IPS-NIHi7 (cell line): ENCODE results near the gene PCNX2.
"Not testable (repeated sequence)": the region's sequence is repeated elsewhere in the genome, so short reads cannot be mapped to it uniquely, and the experiment has no call there.

Source experiments
- DNase-seq: peaks from one replicate; pipeline ENCODE4 v3.0.0; 2012; ENCODE audit warnings: mixed read lengths; ENCODE audit errors: extremely low spot score

PCNX2 gene

DNA sequence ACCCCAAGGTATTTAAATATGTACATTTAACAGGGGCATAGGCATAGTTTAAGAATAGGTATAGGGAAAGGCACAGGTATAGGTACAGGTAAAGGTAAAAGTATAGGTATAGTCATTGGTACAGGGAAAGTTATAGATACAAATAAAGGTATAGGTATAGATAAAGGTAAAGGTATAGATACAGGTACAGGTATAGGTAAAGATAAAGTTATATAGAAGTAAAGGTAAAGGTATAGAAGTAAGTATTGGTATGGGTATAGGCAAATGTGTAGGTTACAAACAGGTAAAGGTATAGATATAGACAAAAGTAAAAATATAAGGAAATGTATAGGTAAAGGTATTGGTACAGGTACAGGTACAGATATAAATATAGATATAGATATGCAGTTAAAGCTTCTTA is 137.2 kb downstream of the PCNX2 start:
- no peak for DNase-seq

DNA sequence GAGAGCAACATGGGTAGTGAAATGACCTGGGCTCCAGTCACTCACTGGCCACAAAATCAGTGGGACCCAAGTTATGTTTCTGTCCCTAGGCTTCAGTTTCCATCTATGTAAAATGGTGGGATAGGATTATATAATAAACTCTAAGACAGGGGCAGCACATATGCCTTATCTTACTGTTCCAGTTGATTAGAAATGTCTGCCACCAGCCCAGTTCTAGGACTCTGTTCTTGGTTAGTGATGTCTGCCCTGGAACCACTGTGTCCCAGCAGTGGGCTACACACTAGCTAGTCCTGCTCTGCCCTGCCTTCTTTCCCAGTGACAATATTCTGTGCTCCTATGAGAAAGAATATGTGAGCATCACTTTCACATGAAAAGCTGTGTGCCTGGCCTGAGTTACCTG is 138.3 kb downstream of the PCNX2 start:
- DNase-seq: no peak

DNA sequence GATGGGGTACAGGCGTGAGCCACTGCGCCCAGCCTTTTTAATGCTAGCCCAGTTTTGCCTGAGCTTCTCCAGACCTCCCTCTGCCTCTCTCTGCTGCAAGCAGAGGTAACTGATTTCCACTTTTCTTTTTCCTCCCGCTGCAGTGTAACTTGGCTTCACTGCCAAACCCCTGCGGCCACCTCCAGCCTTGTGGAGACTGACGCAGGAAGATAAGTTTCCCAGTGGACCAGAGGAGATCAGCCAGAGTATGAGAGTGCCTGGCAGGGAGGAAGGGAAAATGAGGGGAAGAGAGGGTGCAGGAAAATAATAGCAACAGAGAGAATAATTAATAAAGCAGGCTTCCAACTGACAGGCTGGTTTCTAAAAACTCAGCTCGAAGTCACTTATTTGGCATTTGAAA is 143.7 kb downstream of the PCNX2 start:
- DNase-seq: no peak

- no peak for DNase-seq
Measured at GRCh38 chr1:233144434-233144833, 151.1 kb downstream of the PCNX2 start.

DNA sequence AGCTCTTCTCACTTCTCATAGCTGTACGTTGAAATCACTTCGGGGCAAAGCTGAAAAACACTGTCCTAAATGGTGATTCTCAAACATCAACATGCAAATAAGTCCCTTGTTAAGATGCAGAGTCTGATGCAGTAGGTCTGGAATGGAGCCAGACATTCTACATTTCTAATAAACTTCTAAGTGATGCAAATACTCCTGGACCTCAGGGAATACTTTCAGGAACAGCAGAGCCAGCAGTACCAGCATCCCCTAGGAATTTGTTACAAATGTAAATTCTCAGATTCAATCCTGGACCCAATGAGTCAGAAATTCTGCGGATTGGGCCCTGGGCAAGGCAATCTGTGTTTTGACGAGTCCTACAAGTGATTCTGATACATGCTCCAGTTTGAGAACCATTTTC is 152.3 kb downstream of the PCNX2 start:
- no peak for DNase-seq

DNA sequence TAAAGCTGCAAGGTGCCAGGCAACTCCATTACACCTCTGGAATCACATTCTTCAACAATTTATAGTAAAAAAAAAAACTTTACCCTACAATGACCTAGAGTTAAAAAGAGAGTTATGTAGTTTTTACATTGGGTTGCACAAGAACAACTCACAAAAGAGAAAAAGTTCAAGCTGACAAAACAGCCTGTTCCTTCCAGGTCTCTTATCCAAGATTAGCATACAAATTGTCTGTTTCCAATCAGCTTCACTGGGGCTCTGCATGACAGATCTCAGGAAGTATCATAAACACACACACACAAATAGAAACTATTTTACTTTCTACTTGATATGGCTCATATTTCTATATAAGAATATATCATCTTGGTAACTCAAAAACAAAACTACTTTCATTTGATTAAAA is 154.6 kb downstream of the PCNX2 start:
- no peak for DNase-seq

DNA sequence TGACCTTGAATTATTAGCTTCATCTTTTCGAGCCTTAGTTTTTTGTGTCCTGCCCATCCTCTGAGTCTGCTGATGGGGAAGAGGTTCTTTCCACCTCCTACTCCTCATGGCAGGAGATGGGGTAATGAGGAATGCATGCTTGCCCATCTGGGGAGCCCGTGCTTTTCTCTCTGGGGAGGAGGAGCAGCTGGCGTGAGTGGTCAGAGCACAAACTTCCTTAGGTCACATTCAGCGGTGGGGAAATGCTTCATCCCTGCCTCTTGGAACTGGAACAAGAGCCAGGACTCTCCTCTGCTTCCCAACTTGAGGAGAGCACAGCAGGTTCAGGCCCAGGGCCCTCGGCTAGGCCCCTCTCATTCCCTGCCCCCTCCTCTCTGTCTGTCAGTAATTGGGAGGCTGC is 155.0 kb downstream of the PCNX2 start:
- DNase-seq: no peak

GRCh38 chr1:233138788-233139585 is 156.5 kb downstream of the PCNX2 start:
- no peak for DNase-seq

- no peak for DNase-seq
Measured at GRCh38 chr1:233135833-233136232, 159.7 kb downstream of the PCNX2 start.

DNA sequence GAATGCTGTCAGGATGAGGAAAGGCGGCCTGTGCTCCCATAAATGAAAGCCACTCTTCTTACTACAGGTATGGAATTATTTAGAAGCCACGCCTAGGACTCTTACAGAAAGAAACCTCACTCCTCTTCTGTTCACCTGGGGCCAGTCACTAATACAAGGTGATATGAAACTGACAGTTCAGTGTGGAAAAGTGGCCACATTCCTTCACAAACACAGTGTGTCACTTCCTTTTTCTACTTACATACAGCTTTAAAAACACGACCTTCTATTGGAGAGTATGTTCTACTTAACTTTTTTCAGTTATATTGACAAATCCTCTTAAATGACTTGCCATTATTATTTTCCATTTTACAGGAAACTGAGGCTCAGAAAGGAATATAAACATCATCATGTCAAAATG is 163.1 kb downstream of the PCNX2 start:
- no peak for DNase-seq

GRCh38 chr1:233129031-233129430 is 166.5 kb downstream of the PCNX2 start:
- DNase-seq: not testable (repeated sequence)

- DNase-seq: no peak
Measured at GRCh38 chr1:233127157-233127556, 168.4 kb downstream of the PCNX2 start.

- no peak for DNase-seq
Measured at GRCh38 chr1:233122779-233123178, 172.7 kb downstream of the PCNX2 start.

GRCh38 chr1:233121947-233122559 is 173.5 kb downstream of the PCNX2 start:
- no peak for DNase-seq

DNA sequence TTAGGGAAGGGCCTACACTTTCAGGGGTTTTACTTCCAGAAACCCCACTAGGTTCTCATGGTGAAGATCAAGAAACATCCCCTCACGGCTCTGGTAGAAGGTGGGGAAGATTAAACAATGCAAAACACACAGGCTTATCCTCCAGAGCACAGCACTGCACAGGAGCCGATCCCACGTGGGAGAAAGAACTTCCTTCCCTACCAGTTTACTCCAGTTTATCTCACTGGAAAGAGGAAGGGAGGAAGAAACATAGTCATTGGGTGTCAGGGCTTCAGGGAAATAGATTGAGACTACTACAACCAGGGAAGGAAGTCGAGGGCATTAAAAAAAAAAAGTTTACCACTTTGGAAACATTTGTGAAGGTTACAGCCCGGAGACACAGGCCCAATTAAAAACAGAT is 180.7 kb downstream of the PCNX2 start:
- no peak for DNase-seq

- no peak for DNase-seq
Measured at GRCh38 chr1:233114159-233114558, 181.4 kb downstream of the PCNX2 start.

DNA sequence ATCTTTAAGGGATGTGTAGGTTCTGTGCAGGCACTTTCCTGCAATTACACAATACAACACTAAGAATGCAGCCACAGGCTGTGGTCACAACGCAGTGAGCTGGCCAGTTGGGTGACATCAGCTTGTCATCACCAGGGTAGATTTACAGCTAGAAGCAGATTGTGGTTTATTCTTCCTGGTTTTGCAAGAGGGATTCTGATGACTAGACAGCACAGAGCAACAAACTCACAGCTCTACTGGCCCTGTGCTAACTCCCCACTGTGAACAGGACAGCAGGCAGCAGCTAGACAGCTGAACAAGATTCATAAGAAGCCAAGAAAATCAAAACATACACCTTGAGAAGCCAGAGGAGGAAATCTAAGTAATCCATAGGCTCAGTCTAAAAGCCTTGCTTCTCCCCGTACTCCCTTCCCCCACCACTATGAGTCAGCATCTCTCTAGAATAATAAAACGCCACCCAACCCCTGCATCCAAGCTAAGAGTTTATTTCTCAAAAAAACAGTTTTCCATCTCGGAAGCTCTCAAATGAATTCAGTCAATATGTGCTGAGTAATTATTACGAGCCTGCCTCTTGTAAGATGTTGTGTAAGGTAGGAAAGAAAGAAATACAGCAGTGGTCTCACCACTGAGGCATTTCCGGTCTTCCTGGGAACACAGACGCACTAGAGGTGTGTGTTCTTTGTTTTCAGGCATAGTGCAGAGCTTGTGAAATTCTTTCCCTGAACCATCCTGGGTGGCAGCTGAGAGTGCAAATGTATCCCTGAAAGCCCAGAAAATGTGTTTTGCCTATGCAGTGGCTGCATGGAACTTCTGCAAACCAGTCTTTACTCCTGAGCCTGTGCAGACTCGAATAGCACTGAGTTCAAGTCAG is 182.3 kb downstream of the PCNX2 start:
- DNase-seq: peak; percentile 55

DNA sequence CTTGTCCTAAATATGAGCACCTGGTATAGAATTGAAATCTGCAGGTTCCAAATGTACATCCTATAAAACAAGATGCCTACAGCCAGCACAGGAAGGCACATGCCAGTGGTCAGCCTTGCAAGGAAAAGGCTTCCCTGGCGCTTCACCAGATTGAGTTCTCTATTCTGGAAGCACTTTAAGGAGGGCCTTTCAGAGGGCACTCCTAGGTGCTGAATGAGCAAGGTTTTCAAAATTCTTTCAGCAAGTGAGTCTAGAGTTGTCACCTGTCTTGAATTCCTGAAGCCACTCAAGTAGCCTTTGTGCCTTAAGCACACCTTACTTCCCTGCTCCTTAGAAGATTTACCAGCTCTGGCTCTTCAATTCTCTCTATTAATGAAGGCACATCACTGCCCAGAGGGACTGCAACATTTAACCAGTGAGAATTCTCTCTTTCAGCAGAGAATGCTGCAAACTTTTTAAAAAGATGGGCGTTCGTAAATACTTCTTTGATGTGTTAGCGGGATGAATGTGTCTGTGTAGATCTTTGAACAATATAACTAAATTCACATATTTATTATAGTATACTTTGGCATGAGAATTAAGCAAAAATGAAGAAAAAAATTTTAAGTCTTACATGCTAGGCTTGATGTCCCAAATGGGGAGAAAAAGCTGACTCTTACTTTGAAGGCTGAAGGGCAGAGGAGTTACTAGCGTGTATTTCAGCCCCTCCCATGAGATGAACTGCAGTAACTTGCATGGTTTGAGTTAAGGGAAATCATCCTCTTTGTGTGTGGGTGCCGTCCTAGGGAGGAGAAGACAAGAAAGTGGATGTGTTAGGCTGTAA is 183.1 kb downstream of the PCNX2 start:
- no peak for DNase-seq

- no peak for DNase-seq
Measured at GRCh38 chr1:233111731-233112130, 183.8 kb downstream of the PCNX2 start.

DNA sequence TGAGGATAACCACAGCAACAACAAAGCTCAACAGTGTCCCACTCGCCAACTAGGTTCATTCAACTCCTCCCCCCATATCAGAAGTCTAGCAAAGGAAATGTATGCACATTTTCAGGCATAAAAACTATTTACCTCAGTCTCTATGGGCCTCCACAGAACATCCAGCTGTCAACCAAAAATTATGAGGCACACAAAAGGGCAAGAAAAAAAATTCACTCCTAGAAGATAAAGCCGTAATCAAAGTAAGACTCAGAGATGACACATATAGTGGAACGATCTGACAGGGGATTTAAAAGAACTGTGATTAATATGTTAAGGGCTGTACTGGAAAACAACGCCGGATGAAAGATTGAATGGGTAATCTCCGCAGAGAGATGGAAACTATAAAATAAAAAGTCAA is 186.4 kb downstream of the PCNX2 start:
- no peak for DNase-seq

DNA sequence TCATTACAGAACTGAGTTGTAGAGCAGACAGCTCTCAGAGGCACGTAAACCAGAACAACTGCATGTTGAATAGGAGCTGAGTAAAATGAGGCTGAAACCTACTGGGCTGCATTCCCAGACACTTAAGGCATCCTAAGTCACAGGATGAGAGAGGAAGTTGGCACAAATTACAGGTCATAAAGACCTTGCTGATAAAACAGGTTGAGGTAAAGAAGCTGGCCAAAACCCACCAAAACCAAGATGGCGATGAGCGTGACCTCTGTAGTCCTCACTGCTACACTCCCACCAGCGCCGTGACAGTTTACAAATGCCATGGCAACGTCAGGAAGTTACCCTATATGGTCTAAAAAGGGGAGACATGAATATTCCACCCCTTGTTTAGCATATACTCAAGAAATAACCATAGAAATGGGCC is 187.8 kb downstream of the PCNX2 start:
- DNase-seq: not testable (repeated sequence)
